Jurkat, Clone E6-1 (cell line): ENCODE results near the gene ARFGEF2.

Source experiments
- DNase-seq: peaks from one replicate; pipeline ENCODE4 v3.0.0-alpha.2; 2011; ENCODE audit warnings: low read depth, low spot score
- H3K4me3 ChIP-seq: 2 replicates; pipeline ENCODE4 v1.5.1; 2011; ENCODE audit warnings: mild to moderate bottlenecking, low read length, control low read depth, moderate library complexity

Gene ARFGEF2

DNA sequence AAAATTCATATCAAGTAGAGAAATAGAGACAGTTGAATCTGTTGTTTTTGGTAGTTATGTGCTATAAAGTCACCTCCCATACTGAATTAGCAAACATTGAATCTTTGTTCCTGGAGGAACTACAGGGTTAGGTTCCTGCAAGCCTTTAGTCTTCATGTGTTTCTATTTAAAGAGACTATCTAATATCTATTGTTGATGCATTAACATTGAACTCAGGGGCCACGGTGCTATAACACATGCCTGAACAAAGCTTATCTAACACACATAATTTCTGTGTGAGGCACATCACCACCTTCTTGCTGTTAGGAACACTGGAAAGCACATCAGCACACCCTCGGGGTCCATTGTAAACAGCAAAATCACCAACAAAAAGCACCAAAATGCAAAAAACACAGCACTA, 21.2 kb downstream of the ARFGEF2 start:
- no peak overlapping the region for H3K4me3 ChIP-seq

DNA sequence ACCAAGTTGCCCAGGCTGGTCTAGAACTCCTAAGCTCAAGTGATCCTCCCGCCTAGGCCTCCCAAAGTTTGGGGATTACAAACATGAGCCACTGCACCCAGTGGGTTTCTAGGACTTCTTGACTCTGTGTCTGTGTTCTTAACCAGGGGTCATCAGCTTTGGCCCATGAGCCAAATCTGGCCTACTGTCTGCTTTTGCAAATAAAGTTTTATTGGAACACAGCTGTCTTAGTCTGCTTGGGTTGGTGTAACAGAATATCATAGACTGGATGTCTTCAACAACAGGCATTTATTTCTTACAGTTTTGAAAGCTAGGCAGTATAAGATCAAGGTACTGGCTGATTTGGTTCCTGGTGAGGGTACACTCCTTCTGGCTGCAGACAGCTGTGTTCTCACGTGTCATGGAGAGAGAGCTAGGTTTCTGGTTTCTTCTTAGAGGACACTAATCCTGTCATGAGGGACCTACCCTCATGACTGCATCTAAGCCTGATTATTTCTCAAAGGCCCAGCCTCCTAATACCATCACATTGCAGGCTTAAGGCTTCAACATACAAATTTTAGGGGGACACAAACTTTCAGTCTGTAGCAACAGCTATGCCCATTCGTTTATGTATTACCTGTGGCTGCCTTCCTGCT, 23.3 kb downstream of the ARFGEF2 start:
- DNase-seq = no peak
- H3K4me3 ChIP-seq = no peak overlapping the region

More for the DNA sequence above, 21.2 kb downstream of the ARFGEF2 start:
- DNase-seq = no peak

DNA sequence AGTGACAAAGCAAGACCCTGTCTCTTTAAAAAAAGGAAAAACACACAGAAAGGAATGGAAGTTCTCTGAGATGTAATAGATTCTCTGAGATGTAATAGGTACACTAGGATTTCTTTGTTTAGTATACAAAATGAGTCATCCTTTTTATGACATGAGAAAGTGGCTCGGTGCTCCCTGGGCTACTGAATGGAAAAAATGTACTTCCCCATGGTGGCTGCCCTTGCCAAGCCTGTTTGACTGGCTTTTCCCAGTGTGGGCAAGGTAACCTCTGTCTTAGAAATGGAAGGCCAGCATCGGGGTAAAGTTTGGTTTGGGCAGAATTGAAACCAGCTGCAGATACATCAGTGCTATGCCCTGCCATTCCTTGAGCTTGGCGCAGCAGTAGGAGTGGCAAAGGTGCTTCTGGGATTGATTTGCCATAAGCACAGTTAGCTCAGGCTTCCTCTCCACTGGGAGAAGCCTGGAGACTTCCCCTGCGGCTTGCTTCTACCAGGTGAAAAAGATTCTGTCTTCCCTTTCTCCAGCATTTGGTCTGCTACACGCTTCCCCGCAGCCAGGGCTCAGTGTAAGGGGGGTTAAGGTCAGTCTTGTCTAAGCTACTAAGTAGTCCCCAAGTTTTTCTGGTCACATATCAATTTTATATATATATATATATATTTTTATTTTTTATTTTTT, 24.5 kb downstream of the ARFGEF2 start:
- DNase-seq = no peak
- H3K4me3 ChIP-seq = no peak overlapping the region

DNA sequence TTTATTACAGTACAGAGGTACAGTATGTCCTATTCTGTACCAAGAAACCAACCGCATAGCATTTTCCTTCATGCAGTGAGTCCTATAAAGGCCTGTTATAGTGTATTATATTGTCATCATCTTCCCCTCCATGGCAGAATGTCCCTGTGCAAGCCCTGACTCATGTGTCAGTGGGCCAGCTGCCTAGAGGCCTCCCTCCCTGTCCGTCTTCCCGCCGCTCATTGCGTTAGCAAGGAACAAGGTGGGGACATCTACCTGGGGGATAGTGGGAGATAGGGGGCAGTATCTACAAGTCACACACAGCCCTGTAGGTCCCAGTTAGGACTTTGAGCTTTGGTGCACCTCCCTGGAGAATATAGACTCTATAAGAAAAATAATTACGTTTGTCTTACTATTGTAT, 27.1 kb downstream of the ARFGEF2 start:
- no peak overlapping the region for H3K4me3 ChIP-seq
- no peak for DNase-seq

DNA sequence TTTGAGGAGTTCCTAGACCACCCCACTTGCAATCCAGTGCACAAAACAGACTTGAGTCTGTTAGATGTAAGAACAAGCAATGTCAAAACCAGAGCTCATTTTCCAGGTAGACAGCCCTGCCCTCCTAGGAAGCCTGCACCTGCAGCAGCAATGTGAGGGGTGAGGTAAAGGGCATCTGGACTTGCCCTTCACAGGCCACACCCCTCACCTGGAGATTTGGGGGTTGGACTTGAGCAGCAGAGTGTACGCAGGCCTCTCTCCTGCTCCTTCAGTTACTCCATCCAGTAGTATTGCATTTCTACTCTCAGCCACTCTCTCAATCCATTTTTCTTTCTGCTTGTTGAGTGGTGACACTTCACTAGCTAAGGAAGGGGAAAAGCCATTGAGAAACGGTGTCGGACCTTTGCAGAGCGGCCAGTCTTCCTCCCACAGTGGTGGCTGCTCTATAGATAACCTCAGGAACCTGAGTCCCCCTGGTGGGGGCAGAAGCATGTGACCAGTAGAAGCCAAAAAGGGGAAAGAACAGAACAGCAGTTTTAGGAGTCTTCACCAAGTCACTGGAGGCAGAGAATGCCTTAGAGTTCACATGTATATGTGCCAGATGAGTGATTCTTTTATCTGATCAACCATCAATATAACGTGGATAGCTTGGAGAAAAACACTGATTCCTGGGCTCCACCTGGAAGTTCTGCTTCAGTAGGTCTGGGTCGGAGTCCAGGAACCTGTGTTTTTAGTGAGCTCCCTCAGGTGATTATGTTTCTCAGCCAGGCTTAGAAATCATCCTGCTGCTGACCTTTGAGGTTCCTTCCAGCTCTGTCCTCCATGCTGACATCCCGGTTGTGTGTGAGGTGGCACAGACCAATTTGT, 28.0 kb downstream of the ARFGEF2 start:
- no peak overlapping the region for H3K4me3 ChIP-seq
- no peak for DNase-seq

DNA sequence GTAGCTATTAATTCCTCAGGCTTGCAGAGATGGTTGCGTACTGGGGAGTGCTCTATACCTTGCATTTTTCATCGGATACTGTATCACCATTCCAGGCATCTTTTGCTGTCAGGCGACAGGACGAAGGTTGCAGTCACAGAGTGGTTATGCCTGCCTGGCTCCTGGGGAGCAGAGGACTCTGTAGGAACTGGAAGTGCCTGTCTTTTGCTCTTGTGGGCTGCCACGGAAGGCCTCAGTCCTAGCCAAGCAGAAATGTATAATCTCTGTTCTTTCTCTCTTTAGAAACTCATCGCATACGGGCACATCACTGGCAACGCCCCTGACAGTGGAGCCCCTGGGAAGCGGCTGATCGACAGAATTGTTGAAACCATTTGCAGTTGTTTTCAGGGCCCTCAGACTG, 29.5 kb downstream of the ARFGEF2 start:
- no peak for DNase-seq
- H3K4me3 ChIP-seq = no peak overlapping the region

DNA sequence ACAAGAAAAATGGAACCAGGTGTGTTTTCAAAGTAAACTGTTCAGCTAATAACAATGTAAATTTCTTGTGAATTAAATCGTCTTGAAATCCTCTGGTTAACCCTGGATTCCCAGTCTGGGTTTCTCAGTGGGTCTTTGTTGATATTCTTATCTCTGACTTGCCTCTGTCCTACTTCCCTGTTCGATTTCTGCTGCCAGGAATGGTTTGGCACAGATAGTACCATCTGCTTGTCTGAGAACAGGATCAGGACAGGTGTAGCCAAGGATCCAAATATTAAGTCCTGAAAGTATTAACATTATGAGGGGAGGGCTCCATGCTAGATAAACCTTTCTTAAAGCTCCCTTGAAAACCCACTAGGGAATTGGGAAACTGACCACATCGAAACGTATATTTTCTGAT, 30.1 kb downstream of the ARFGEF2 start:
- H3K4me3 ChIP-seq = no peak overlapping the region
- no peak for DNase-seq

DNA sequence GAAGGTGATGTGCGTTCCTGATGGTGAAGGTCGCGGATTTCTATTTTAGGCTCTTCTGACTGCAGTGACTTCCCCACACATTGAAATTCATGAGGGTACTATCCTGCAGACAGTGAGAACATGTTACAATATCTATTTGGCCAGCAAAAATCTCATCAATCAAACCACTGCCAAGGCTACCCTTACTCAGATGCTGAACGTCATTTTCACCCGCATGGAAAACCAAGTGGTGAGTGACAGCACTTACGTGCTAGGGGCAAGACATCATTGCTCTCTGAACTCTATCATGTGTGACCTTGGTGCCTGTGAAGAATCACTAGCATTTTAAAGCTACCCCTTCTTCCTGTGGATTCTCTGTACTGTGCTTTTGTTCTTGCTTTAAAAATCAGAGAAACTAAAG, 31.1 kb downstream of the ARFGEF2 start:
- DNase-seq = no peak
- no peak overlapping the region for H3K4me3 ChIP-seq

DNA sequence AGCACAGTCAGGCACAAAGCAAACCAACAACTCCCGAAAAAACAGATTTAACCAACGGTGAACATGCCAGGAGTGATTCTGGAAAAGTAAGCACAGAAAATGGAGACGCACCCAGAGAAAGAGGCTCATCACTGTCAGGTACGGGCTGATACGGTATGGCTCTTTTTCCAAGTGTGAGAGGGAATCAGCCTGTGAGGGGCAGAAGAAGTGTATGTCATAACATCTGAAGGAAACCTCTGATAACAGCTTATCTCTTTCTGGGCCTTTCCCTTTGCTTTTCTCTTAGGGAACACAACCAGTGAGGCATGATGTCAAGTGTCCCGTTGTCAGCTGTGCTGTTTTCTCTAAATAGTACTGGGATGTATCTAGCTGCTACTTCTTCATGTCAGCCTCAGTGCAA, 32.1 kb downstream of the ARFGEF2 start:
- DNase-seq = no peak
- H3K4me3 ChIP-seq = no peak overlapping the region

DNA sequence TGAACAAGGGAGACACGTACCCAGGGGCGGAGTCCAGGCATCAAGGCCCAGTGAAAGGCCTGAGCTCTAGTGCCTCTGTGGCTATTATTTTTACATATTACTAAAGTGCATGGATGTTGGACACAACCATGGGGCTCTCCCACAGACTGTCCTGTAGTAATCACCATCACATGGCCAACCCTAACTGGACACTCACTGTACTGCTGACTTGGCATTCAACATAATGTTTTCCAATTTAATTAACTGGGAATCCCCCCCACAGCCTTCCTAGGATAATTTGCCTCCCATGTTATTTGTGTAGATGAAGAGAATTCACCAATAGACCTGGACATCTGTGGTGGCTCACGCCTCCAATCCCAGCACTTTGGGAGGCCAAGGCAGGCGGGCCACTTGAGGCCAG, 34.5 kb downstream of the ARFGEF2 start:
- DNase-seq = no peak
- H3K4me3 ChIP-seq = no peak overlapping the region

DNA sequence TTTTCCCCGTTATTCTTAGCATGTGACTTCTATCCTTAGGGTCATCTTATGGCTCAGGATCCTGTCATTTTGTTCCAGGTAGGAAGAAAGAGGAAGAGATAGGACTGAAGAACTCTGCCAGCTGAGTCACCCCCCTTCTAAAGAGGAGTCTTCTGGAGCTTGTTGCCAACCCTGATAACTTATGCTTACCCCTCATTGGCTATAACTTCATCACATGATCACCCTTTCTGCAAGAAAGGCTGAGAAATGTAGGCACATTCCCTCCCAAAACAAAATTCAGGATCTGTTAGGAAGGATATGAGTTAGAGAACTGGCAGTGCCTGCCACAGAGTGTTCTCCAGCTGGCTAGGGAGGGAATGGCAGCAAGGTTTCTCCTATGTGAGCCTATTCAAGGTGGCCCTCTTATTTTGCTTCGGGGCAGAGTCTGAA, 35.6 kb downstream of the ARFGEF2 start:
- H3K4me3 ChIP-seq = no peak overlapping the region
- DNase-seq = no peak

DNA sequence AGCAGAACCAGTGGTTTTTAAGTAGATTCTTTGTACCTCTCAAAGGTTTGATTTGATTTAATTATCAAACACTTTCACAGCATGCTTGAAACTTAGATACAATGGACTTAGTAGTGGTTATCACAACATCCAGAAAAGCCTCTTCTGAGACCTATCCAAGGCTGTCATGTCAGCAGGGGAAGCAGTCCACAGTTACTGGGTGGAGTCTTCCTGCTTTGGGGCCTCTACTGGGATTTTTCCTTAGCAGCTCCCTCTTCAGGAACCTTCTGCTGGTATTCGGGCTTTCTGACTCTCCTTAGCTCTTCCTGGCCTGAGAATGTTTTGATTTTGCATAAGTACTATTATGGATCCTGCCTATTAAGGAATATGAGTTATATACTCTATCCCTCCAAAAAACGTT, 36.0 kb downstream of the ARFGEF2 start:
- no peak for DNase-seq
- no peak overlapping the region for H3K4me3 ChIP-seq

DNA sequence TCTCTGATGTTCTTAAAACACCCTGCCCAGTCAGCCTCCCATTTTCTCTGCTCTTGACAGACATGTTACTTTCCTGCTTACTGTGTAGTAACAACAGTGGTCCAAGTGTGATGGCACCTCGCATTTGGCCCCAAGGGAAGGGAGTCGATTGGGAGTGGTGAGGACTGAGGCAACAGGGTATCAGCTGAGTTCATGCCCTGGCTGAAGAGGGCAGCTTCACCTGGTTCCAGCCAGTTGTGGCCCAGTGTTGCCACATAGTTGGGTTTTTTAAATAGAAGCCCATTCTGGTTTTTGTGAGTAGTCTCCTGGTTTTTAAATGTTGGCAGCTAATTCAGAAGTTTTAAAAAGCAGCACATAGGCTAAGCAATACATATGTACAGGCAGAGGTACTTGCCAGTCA, 37.2 kb downstream of the ARFGEF2 start:
- no peak overlapping the region for H3K4me3 ChIP-seq
- no peak for DNase-seq

DNA sequence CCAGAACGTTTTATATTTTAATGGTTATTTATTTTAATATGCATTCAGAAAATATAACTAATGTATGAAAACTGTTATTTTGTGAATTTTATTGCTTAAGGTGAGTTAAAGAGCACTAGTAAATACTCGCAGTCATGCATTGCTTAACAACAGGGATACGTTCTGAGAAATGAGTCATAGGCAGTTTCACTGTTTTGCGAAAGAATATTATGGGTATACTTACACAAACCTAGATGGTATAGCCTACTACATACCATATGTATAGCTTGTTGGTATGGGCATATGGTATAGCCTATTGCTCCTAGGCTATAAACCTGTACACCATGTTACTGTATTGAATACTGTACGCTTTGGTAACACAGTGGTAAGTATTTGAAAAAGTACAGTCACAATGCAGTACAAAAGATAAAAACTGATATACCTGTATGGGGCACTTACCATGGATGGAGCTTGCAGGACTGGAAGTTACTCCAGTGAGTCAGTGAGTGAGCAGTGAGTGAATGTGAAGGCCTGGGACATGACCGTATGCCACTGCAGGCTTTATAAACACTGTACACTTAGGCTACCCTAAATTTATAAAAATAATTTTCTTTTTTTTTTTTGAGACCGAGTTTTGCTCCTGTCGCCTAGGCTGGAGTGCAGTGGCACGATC, 38.5 kb downstream of the ARFGEF2 start:
- H3K4me3 ChIP-seq = no peak overlapping the region
- no peak for DNase-seq

DNA sequence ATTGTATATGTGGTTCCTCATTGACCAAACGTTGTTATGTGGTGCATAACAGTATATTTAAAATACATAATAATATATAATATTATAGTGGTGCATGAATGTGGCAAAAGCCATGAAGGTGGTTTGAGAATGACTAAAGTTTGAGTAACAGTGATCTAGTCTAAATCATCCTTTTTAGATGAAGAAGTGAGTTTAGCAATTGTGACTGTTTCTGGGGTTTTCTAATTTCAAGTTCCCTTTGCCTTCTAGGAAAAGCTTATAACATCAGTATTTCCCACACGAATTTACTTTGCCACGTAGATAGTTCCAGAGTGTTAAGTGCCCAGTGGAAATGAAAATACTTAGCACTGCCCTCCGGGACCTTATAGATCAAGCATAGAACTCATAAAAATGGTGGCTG, 40.9 kb downstream of the ARFGEF2 start:
- DNase-seq = no peak
- H3K4me3 ChIP-seq = no peak overlapping the region

DNA sequence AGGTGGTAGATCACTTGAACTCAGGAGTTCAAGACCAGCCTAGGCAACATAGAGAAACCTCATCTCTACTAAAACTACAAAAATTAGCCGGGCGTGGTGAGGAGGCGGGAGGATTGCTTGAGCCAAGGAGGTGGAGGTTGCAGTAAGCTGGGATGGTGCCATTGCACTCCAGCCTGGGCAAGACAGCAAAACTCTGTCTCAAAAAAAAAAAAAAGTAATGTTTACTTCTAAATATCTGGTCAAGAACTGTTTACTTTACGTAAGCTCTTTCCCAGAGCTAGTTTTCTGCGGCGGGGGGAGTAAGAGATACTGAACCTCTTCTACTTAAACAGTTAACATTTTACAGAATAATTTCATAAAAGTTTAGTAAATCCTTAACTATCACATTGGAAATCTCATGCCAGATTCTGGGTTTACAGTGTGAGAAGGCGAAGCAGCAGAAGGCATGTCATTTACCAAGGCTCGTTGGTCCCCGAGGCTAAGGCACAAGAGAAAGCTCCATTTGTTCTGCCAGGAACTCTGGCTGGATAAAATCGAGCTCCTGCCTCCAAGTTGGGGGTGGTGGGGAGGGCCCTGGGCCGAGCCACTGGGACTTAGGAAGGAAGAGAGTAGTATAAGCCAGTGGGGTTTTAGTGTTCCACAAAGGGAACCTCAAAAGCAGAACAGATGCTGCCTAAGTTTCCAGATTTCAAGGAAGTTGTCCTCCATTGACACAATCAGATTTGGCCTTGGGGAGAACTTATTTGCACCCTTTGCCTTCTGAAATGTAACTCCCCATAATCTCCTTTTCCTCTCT, 41.7 kb downstream of the ARFGEF2 start:
- no peak for DNase-seq
- H3K4me3 ChIP-seq = no peak overlapping the region

DNA sequence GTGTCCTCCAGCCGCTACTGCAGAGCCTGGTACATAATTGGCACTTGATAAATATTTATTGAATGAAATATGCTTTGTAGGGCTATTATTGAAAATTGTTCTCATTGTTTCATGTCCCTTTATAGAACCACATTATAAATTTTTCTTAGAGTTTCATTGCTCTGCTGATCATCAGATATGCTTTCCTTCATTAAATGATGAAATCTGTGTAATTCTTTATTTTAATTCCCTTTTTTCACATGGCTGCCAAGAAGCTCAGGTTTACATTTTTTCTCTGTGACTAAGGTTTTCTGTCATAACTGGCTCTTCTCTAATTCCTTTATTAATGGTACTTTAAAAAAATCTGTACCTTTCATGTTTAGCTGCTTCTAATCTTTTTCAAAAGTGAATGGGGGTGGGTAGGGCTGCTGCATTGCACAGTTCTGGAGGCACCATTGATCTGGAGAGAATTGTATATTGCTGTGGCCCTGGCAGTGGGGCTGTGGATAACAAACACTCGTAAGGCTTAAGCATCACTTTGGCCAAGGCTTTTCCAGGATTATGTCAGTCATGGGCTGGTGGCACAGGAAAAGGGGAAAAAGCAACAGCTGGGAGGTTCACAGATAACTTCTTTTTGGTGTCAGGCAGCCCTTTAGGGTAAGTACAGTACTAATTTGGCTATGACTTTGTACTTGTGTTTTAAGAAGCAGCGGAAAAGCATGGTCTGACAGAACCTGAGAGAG, 43.8 kb downstream of the ARFGEF2 start:
- H3K4me3 ChIP-seq = no peak overlapping the region
- no peak for DNase-seq

DNA sequence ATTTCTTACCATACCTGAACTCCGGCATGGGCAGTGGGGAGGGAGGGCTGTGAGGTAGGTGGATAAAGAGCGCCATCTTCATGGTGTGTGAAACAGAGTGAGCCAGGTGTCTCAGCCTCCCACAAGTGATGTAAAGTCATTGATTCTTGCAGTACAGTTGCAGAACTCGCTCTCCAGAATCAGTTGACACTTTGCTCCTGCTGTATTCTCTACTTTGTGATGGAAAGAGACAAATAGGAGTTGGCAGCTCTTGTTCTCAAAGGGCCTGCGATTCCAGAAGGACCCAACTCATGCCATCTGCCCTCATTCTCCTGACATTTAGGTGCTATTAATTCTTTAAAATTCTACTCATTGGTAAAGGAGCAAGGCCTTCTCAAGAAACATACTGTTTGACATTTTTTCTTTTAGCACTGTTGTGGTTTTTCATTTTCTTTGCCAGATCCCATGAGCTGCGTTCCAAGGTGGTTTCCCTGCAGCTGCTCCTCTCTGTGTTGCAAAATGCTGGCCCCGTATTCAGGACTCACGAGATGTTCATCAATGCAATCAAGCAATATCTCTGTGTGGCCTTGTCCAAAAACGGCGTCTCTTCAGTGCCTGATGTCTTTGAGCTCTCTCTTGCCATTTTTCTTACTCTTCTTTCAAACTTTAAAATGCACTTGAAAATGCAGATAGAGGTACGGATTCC, 49.3 kb downstream of the ARFGEF2 start:
- H3K4me3 ChIP-seq = no peak overlapping the region
- DNase-seq = no peak
